ENCODE data around the gene KLC4. TPM values are rescaled to one million over a fixed set of nuclear protein-coding genes. Genes with fewer than 3 reads are reported as not detected.

KLC4 gene
- total RNA-seq (44.3 and 57.2 TPM in 2 replicates), polyA plus RNA-seq (38.4 and 60.5 TPM in 2 replicates)

DNA sequence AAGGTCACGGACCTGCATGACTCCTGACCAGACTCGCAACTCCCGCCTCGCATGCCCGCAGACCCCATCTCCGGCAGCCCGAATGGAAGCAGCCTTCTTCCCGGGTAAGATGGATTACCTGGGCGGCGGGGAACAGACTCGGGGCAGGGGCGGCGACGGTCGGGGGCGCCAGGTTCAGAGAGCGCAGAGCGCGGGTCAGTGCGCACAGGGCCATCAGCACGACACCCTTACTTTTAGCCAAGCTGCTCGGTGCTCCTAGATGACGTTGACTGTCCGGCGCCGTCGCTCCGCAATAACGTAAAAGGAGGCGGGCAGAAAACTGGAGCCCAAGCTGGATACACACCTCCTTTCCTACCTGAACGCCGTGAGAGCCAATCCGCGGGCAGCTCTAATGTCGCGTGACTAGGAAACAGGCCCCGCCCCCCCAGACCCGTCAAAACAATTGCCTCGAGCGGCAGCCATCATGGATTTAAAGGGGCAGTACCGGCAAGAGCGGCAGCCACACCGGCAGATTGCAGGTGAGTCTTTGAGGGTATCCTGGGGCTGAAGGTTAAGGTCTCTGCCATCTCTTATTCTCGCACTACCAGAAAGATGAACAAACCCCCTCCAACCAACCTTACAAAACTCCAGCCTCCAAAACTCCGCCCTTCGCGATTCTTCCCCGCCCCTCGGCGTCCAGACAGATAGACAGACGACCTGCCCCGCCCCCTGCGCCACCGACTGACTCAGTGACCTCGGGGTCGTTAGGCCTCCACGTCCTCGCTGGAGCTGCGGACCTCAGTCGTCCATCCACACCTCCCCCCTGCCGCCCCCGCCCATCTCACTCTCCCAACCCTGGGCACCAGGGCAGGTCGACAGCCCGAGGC is at the start of gene KLC4, which contains the start of gene MRPL2:
Gene KLC4, plus strand, starts transcription at position 464 of the 866 bp plus-strand sequence. CDS start 1,705 bp downstream, outside the sequence.
Gene MRPL2, minus strand, starts transcription at position 267 of the 866 bp plus-strand sequence. Its CDS starts 53 bp downstream, at position 214.
- TF ChIP-seq, protein P1, sequence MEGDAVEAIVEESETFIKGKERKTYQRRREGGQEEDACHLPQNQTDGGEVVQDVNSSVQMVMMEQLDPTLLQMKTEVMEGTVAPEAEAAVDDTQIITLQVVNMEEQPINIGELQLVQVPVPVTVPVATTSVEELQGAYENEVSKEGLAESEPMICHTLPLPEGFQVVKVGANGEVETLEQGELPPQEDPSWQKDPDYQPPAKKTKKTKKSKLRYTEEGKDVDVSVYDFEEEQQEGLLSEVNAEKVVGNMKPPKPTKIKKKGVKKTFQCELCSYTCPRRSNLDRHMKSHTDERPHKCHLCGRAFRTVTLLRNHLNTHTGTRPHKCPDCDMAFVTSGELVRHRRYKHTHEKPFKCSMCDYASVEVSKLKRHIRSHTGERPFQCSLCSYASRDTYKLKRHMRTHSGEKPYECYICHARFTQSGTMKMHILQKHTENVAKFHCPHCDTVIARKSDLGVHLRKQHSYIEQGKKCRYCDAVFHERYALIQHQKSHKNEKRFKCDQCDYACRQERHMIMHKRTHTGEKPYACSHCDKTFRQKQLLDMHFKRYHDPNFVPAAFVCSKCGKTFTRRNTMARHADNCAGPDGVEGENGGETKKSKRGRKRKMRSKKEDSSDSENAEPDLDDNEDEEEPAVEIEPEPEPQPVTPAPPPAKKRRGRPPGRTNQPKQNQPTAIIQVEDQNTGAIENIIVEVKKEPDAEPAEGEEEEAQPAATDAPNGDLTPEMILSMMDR (IDR thresholded peaks at IDR 0.05; ENCODE audit: low read depth, low read length), result no peak
- Histone ChIP-seq H3K36me3 (peaks cover 15% of the 10 kb centered on the region), H3K4me3 (peak within 1 kb of the TSS; percentile 81), H3K4me1 (ENCODE audit: low read depth) (peaks cover 9% of the 10 kb centered on the region), H3K27me3 (no peaks in the 10 kb centered on the region), H3K9me3 (ENCODE audit: low read depth) (no peaks in the 10 kb centered on the region), H3K27ac (peak within 1 kb of the TSS; percentile 91)
- peak; percentile 99 for DNase-seq (ENCODE audit: low read depth in 1 of 2, low spot score in 1 of 2)

- Histone ChIP-seq H3K4me1 (ENCODE audit: low read depth) (peaks cover 16% of the 10 kb centered on the region), H3K4me3 (no peak overlapping the region), H3K27ac (no peak overlapping the region), H3K36me3 (peaks cover 24% of the 10 kb centered on the region), H3K27me3 (no peaks in the 10 kb centered on the region), H3K9me3 (ENCODE audit: low read depth) (no peaks in the 10 kb centered on the region)
- no peak for DNase-seq (ENCODE audit: low read depth in 1 of 2, low spot score in 1 of 2)
- TF ChIP-seq, protein P1 (IDR thresholded peaks at IDR 0.05; ENCODE audit: low read depth, low read length), result no peak
Measured at GRCh38 chr6:43011207-43011606, 48.2 kb upstream of the KLC4 start.

- Histone ChIP-seq H3K36me3 (peaks cover 18% of the 10 kb centered on the region), H3K9me3 (ENCODE audit: low read depth) (no peaks in the 10 kb centered on the region), H3K27me3 (no peaks in the 10 kb centered on the region), H3K4me1 (ENCODE audit: low read depth) (peaks cover 27% of the 10 kb centered on the region), H3K4me3 (no peak overlapping the region), H3K27ac (no peak overlapping the region)
- TF ChIP-seq, protein P1 (IDR thresholded peaks at IDR 0.05; ENCODE audit: low read depth, low read length), result no peak
- DNase-seq (ENCODE audit: low read depth in 1 of 2, low spot score in 1 of 2), result no peak
Measured at GRCh38 chr6:43012364-43012763, 47.1 kb upstream of the KLC4 start.

- no peaks in the 10 kb centered on the region for H3K27me3 ChIP-seq
- H3K4me3 ChIP-seq, result peak overlapping the region; percentile 57
- DNase-seq (ENCODE audit: low read depth in 1 of 2, low spot score in 1 of 2), result peak in 1 of 2 donors; percentile 41
- no peaks in the 10 kb centered on the region for H3K9me3 ChIP-seq (ENCODE audit: low read depth)
- H3K4me1 ChIP-seq (ENCODE audit: low read depth), result peaks cover 33% of the 10 kb centered on the region
- TF ChIP-seq, protein P1 (IDR thresholded peaks at IDR 0.05; ENCODE audit: low read depth, low read length), result no peak
- H3K27ac ChIP-seq, result no peak overlapping the region
- H3K36me3 ChIP-seq, result peaks cover 15% of the 10 kb centered on the region
Measured at GRCh38 chr6:43013097-43013842, 46.2 kb upstream of the KLC4 start.

DNA sequence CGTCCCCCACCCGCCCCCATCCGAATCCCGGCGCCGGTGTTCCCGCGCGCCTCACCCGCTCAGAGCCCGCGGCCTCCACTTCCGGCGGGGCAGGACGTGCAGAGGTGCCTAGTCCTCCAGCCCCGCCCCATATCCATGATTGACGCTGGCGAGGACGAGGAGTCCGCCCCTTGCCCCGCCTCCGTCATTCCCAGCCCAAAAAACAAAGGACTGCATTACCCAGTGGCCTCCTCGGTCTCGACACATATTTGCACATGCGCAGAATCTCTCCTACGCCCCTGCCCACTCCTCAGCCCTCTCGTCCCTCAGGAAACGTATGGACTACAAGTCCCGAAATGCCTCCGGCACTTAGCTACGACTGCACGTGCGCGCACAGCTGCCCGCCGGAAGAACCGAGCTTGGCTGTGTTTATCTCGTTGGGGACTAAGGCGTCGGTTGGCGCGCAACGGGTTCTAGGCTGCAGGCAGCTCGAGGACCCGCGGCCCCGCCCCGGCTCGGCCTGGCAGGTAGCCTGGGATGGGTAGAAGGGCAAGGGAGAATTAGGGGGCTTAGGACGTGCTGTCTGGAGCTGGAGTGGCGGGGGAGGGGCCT is 45.5 kb upstream of the KLC4 start, which contains the start of the genes KLHDC3 and MEA1:
Gene KLHDC3, plus strand, starts transcription at position 407 of the 591 bp plus-strand sequence. CDS start 2,944 bp downstream, outside the sequence.
Gene MEA1, minus strand, starts transcription at position 104 of the 591 bp plus-strand sequence. CDS start 133 bp downstream, outside the sequence.
- H3K9me3 ChIP-seq (ENCODE audit: low read depth), result no peaks in the 10 kb centered on the region
- TF ChIP-seq, protein P1 (IDR thresholded peaks at IDR 0.05; ENCODE audit: low read depth, low read length), result no peak
- H3K27me3 ChIP-seq, result no peaks in the 10 kb centered on the region
- DNase-seq (ENCODE audit: low read depth in 1 of 2, low spot score in 1 of 2), result peak; percentile 99 to 100
- H3K27ac ChIP-seq, result peak within 1 kb of the TSS; percentile 96
- H3K4me1 ChIP-seq (ENCODE audit: low read depth), result peaks cover 33% of the 10 kb centered on the region
- peaks cover 21% of the 10 kb centered on the region for H3K36me3 ChIP-seq
- peak within 1 kb of the TSS; percentile 69 for H3K4me3 ChIP-seq
